G401 (cell line): ENCODE measurements around the gene MAPK4. TPM values are rescaled to one million over a fixed set of nuclear protein-coding genes. Genes with fewer than 3 reads are reported as not detected.

Source experiments
- DNase-seq: peaks from one replicate; pipeline ENCODE4 v3.0.0-alpha.2; 2015; ENCODE audit warnings: low spot score
- in situ Hi-C: cut with HindIII; loops from 2 replicates; pipeline ENCODE4 v1.10.0; 2016; ENCODE audit warnings: low sequenced_read_pairs, mixed read lengths
- total RNA-seq: library from RNA; depleted of rRNA; stranded (reverse); fragments of >200 nt; shearing (Covaris generic); gene quantifications from 2 replicates; pipeline ENCODE4 v1.2.3, GENCODE V29; 2014

MAPK4 gene
- total RNA-seq, 1 experiment from 2014 or later: not detected

DNA sequence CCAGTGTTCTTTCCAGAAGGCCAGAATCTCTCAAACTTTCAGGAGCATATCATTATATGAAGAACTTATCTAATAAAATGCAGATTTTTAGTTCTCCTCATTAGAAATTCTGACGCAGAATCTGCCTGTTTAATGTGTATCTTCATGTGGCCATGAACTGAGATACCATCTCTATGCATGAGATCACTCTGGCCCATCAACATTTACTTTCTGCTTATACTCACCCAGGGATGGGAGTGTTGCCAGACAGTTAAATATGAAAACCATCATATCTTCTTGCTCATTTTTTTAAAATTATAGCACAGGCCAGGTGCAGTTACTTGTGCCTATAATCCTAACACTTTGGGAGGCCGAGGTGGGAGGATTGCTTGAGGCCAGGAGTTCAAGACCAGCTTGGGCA, 60.4 kb downstream of the MAPK4 start:
- no peak for DNase-seq
- in situ Hi-C loops: no loop called here

DNA sequence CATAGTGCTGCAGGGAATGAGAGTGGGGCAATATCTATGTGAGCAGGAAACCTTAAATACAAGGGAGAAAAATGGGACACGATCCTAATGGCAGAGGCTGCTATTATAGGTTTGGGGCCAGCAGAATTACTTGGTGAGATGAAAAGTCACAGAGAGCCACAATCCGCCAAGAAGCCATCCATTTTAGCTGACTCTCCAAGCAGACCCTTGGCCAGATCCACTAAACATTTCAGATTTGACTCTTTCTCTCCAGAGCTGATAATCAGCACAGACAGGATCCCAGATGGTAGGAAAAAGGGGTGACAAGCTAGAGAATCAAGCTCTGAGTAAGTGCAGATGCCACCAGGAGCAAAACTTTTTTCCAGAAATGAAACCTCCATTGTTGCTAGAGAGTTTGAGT, 61.5 kb downstream of the MAPK4 start:
- in situ Hi-C loops: no loop called here
- DNase-seq: no peak

DNA sequence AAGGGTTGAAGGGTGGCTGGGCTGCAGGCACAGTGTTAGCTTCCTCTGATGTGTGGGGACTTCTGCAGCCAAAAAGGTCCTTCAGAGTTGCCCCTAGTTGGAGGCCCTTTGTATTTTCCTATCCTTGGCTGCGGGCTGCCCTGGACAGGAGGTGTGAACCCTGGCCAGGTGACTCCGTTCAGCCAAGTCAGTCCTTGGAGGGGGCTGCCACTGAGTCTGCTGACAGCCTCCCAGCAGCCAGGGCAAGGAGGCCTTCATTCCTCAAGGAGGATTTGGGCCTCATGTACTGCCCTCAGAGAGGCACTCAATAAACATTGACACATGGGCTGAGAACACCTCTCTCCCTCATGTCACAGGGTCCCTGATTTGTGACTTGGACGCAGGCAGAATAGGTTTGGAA, 62.4 kb downstream of the MAPK4 start:
- DNase-seq: peak; percentile 46
- in situ Hi-C loops: no loop called here

DNA sequence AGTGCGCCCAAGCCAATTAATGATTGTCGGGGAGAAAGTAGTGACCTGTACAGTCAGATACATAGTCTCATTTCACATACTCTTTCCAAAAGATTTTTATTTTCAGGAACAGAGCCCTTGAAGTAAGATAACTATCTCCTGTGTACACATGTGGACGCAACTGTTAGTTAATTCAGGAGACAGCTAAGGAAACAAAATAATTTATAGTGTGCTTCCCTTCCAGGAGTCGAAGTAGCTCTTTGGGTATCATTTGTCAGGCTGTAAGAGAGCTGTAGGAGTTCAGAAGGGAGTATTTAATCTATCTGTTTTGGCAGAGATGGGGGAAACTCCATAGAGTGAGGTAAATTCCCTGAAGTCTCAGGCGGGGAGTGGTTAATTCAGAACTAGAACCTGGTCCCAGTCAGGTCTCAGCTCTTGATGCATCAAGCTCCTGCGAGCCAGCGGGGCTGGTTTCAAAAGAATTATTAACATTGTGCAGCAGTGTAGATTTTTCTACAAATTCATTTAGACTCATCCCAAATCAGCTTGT, 63.0 kb downstream of the MAPK4 start:
- in situ Hi-C loops: no loop called here

DNA sequence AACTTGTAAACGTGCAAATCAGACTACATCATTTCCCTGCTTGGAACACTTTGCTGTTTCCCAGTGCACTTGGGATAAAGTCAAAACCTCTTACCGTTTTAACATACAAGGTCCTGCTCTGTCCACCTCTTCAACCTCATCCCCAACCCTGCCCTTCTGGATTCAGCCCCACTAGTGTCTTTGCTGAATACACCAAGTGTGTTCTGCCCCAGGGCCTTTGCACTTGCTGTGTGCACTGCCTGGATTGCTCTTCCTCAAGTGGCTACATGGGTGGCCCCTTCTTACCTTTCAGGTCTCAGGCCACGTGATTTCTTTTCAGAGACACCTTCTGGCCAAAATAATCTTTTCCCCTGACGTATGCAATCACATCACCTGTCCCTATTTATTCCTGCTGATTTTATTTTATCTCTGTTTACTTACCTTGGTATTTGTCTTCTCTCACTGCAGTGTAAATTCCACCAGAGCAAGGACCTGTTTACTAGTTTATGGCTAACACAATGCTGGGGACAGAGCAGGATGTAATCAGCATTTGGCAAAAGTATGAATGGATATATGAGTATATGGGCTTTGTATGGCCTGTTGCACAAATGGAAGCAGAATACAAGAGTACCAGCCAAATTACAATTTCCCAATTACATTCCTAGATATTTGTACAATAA, 63.9 kb downstream of the MAPK4 start:
- no peak for DNase-seq
- in situ Hi-C loops: no loop called here

More for the DNA sequence above, 63.0 kb downstream of the MAPK4 start:
- DNase-seq: no peak

DNA sequence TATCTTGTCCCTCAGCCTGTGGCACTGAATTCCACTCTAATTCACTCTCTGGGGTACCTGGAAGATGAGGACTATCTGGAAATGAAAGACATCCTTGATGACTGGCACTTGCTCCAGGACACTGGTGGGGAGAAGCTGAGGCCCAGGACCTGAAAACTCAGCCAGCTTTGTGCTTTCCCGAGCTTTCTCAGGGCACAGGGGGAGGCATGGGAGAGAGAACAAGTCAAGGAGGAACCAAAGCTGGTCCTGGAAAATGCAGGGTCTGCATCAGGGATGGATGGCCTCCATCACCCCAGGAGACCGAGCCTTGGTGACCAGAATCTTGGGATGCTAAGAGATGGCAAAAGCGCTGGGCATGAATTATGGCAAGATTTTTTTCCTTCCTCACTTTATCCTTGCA, 65.1 kb downstream of the MAPK4 start:
- DNase-seq: no peak
- in situ Hi-C loops: no loop called here

DNA sequence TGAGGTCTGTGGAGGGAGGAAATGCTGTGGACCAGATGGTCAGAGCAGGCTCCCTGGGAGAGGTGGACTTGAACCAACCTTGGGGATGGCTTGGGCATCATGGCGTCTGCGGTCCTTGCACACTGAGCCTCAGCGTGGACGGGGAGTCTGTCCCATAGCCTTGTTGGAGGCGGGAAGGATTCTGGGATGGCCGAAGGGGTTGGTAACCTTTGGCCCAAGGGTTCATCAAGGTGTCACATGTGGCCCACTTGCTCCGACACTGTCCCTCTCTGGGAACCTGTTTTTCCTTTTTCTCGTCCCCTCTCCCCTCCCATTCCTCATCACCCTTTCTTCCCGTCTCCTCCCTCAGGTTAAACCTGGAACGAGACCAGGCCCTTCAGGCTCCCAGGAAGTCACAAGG, 66.4 kb downstream of the MAPK4 start:
- no peak for DNase-seq
- in situ Hi-C loops: no loop called here

DNA sequence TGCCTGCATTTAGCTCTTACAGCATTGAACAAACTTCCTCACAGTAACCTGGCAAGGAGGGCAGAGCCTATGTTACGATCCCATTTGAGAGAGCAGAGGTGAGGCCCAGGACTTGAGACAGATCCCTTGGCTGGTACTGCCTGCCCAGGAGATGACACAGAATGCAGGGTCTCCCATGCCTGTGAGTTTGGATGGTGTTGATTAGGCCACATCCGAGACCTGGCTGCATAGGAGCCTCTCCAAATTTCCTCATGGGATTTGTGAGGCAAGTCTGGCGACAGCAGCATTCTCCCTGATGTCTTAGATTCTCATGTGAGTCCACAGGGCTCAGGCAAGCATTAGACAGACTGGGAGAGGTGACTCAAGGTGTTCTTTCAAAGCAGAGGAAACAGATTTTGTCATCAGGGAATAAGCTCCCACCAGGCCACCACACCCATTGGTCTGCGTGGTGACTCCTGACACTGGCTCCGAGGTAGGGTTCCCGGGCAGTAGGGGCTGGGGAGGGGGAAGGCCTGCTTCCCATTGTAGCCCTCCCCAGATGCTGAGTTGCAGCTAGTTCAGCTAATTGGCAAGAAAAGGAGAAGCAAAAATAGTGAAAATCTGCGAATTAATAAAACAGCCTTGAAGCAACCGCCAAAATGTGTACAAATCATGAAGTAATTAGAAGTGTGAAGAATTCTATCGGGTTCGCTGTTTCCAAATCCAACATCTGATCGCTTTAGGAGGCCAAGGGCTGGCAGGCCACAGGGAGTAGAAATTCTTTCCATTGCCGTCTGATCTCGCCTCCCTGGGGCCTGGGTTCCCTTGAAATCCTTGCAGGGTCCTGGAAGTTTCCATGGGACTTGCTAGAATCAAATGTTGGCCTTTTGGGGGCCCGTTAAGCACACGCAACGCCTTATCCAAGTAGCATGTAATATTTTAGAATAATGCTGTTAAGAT, 68.0 kb downstream of the MAPK4 start:
- no peak for DNase-seq
- in situ Hi-C loops: no loop called here

DNA sequence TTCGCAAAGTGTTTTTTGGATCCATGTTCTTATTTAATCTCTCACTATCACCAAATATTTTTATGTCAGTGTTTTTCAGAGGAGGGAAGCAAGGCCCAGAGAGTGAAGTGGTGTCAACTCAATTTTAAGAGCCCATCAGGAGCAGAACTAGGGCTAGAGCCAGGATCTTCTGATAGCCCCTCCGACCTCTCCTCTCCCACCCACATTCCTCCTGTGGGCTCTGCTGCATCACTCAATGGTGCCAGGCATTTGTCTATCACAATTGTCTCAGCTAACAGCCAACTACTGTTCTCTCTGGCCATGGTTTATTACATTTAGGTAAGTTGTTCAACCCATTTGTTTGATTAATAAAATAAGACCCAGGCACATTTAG, 68.6 kb downstream of the MAPK4 start:
- in situ Hi-C loops: no loop called here
- DNase-seq: no peak

DNA sequence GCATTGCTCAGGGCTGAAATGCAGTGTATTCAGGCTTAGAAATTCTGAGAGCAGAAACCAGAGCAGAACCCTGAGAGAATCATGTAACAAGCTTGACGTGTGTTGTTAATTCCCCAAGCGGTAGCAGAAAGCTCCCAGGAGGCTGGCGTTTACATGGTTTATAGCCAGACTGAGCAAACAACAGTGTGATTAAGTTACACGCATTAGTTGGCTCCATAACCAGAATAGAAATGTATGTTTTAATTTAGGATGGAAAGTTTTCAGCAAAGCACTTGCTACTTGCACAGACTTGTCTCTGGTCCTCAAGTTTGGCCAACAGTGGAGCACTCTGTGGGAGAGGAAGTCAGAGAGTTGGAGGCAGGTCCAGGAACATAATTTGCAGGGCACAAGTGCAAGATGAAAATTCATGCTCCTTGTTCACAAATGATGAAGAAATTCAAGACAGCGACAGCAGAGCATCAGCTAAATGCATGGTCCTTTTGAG, 69.3 kb downstream of the MAPK4 start:
- no peak for DNase-seq
- in situ Hi-C loops: no loop called here

DNA sequence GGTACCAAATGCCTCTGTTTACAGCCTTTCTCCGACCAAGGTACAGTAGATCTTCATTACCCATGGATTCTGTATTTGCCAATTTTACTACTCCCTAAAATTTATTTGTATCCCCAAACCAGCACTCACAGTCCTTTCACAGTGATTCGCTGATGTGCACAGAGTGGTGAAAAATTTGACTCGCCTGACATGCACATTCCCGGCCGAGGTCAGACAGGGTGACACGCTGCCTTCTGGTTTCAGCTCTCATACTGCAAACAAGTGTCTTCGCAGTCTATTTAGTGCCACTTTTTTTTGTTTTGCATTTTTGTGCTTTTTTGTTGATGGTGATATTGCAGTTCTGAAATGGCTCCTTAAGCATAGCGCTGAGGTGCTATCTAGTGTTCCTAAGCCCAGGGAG, 71.0 kb downstream of the MAPK4 start:
- in situ Hi-C loops: no loop called here
- DNase-seq: peak; percentile 62

DNA sequence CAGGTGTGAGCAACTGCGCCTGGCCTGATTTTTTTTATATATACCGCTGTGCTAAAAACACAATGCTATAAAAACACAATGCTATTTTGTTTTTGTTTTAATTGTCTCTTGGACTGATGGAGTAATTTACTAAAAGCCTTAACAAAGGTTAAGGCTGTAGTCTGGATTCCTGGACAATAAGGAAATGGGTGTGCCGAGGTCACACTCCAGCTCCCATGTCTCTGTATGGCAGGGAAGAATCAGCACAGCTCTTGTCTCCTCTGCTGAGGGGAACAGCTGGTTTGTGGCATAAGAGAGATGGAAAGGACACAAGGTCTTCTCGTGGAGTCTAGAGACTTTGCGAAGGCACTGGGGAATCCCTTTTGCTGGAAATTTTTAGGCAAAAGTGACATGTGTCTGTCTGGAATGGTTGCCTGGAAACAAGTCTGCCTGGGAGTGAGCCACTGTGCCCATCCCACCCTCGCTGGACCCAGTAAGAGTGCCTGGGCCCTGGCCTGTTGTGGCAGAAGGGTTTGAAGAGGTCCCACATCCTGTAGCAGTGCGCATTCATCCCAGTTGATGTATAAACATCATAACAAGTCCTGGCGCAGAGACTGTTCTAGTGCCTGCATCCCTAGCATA, 73.1 kb downstream of the MAPK4 start:
- no peak for DNase-seq
- in situ Hi-C loops: no loop called here

DNA sequence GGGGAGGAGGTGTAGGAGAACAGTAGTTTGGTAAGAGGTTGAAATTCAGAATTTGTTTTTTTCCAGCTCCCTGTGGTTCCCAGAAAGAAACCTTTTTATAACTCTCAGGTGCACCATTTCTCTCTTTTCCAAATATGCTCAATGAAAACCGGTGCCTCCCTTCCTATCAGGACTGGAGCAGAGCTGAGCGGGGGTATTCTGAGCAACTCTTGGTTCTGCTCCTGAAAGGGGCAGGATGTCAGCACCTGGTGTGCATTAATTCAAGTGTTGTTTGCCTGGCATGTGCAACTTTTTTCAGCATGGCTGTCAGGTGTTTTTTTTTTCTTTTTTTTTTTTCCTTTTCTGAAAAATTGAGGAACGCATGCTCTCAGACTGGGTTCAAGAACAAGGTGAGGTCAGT, 74.1 kb downstream of the MAPK4 start:
- in situ Hi-C loops: no loop called here
- DNase-seq: no peak

DNA sequence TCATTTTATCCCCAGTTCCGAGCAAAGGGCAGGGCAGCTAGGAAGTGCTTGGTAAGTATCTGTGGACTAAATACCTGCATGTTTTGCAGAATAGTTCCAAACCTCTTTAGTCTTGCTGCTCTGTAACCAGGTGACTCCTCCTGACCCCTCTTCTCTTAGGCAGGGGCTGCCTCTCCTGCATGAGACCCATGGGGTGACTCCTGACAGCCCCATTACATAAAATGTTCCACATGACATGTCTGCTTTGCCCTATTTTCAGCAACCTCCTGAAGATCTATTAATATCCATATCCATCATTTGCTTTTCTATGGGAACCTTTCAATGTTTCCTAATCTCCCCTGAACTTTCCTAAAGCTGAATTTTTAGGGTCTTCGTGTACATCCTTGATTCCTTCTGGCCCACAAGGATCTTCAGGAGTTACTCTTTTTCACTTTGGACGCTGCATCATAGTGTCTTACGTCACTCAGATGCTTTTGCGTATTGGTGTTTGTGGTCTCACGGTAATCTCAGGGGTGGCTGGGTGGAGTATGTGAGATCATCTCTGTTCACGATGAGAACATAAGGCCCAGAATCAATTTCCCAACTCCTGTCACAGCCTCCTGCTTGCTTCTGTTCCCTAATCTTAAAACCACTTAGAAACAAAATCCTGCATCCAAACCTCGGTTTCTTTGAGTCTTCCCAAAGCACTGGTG, 76.6 kb downstream of the MAPK4 start:
- no peak for DNase-seq
- in situ Hi-C loops: no loop called here

DNA sequence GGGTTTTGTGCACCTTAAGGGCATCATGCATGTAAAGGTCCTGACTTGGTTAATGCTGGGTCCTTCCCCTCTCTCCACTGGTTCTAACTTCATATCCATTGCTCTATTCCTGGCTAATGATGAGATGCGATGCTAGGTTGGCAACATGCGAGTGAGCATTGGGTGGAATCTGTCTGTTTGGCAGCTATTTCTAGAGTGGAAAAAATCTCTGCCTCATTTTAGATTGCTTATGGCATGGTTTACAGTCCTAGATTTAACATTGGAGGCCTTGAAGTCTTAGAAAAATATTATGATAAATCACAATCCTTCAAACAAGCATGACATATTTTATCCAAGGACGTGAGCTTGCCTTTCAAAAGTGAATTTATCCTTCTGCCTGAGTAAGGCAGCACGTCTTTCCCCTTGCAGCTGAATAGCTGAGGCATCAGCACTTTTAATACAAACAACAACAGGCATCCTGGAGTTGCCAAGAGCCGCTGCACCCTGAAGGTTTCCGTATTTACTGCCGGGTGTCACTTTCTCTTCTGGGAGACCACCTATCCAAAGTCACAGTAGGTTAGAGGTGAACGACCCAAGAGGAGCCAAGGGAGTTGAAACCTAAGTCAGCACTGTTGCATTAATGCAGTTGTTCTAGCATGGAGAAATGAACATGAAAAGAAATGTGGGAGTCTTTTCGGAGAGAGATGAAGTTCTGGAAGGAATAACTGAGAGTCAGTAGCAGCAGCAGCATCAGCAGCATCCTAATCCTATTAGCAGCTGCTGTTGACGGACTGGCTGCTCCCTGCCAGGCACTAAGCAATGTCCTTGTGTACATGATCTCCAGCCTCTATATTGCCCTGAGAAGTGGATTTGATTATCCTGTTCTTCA, 78.4 kb downstream of the MAPK4 start:
- in situ Hi-C loops: no loop called here
- peak; percentile 91 for DNase-seq

DNA sequence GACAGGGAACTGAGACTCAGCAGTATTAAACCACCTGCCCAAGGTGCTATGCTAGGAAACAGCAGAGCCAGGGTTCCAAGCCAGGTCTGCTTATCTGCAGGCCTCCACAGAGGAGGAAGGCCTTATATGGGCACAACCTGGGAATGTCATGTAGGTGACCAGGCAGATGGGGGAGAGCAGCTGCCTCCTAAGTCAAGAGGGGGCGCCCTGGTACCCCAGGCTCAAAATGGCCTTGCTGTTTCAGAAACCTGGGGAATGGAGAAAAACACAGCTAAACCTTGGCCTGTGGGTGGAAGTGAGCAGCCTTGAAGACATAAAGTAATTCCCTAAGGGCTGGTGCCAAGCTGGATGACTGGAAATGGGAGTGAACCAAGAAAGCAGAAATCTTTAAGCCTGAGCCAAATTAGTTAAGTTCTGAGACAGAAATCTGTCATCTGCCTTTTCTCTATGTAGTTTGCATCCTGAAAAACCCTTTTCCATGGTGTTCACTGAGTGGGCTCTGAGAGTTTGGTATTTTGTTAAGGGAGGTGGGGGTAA, 79.1 kb downstream of the MAPK4 start:
- DNase-seq: peak; percentile 78
- in situ Hi-C loops: no loop called here

DNA sequence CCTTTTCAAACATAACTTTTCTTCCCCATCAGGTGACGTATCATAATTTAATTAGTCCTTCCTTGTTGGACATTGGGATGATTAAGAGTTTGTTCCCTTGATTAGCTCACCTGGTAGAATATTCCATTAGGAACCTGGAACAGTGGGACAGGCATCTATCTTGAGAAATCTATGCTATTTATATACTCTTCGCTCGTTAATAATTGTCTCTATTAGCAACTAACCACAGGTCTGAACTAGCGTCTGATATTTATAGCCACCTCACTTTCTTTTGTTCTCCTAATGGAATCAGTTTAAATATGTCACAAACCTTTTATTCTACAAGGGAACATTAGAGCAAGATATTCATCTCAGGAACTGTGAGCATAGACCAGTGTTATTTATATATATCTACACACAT, 79.8 kb downstream of the MAPK4 start:
- DNase-seq: no peak
- in situ Hi-C loops: no loop called here

DNA sequence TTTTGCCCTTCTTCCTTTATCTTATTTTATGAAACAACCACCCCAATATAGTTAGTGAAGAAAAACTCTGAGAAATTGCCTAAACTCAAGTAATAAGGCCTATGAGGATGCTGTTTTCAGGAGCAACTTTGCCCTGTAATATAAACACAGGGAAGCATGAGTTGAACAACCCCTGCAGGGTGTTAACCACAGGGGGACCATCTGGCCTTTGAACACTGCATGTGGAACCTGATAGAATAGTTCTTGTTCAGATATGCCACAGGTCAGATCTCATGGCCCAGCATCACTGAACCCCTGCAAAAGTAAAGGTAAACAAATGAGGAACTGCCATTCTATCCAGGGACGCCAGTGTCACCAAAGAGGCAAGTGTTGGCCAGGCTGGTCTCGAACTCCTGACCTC, 82.6 kb downstream of the MAPK4 start:
- in situ Hi-C loops: no loop called here
- peak; percentile 82 for DNase-seq
